Glutamatergic neuron (in vitro differentiated cells): ENCODE results near the gene LAMB4. TPM values are rescaled to one million over a fixed set of nuclear protein-coding genes. Genes with fewer than 3 reads are reported as not detected.

Experiments used
- DNase-seq: peaks from one replicate; pipeline ENCODE4 v3.0.0; 2022
- H3K27ac Mint-ChIP-seq: one replicate; pipeline ENCODE4 v1.8.0; 2020; ENCODE audit warnings: mild to moderate bottlenecking, mixed read lengths, inconsistent platforms; ENCODE audit not compliant: unreplicated experiment
- H3K27me3 Mint-ChIP-seq: one replicate; pipeline ENCODE4 v1.8.0; 2020; ENCODE audit warnings: mild to moderate bottlenecking, moderate library complexity, mixed read lengths, inconsistent platforms; ENCODE audit not compliant: unreplicated experiment
- H3K36me3 Mint-ChIP-seq: one replicate; pipeline ENCODE4 v1.8.0; 2020; ENCODE audit warnings: mild to moderate bottlenecking, mixed read lengths, inconsistent platforms; ENCODE audit not compliant: unreplicated experiment
- H3K4me1 Mint-ChIP-seq: one replicate; pipeline ENCODE4 v1.8.0; 2020; ENCODE audit warnings: mild to moderate bottlenecking, low read depth, mixed read lengths, inconsistent platforms; ENCODE audit not compliant: unreplicated experiment
- H3K4me3 Mint-ChIP-seq: one replicate; pipeline ENCODE4 v1.8.0; 2020; ENCODE audit warnings: mild to moderate bottlenecking, mixed read lengths, inconsistent platforms; ENCODE audit not compliant: unreplicated experiment
- H3K9me3 Mint-ChIP-seq: one replicate; pipeline ENCODE4 v1.8.0; 2020; ENCODE audit warnings: mild to moderate bottlenecking, moderate library complexity, mixed read lengths, inconsistent platforms; ENCODE audit not compliant: unreplicated experiment
- total RNA-seq: library from RNA; stranded (reverse); fragmentation: NEBNext Ultra II Directional; extraction: Animal tissue kit (Norgen Biotek cat#: 25700); gene quantifications from one replicate; pipeline ENCODE4 v1.2.1, GENCODE V29; 2021; ENCODE audit not compliant: unreplicated experiment
- TF ChIP-seq, protein P1 (sequence below): fragments of 200-600 bp; sonication (generic); IDR thresholded peaks from one replicate; pipeline ENCODE4 v1.5.0; 2021; ENCODE audit not compliant: partially characterized antibody, unreplicated experiment

The LAMB4 gene
- total RNA-seq, 1 donor from 2014 or later = not detected

DNA sequence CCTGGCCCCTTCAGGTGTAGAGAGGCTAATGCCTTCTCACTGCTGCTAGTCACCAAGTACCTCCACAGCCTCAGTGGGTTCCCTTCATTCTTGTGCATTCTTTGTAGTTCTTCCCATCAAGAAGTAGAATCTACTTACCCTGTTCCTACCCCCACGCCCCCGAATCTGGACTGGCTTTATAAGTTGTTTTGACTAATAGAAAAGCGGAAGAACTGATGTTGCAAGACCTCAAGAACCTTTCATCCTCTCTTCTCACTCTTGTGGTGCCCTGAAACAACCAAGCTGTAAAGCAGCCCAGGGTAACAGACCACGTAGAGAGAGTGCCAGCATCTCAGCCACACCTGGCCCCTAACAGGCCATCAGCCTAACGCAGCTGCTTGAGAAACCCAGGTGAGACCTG is 104.0 kb downstream of the LAMB4 start:
- Mint-ChIP-seq H3K9me3 (peaks cover 3% of the 10 kb centered on the region), H3K4me1 (no peaks in the 10 kb centered on the region), H3K27me3 (peaks cover 1% of the 10 kb centered on the region), H3K4me3 (no peak overlapping the region), H3K36me3 (peaks cover 4% of the 10 kb centered on the region), H3K27ac (no peak overlapping the region)
- TF ChIP-seq, protein P1, sequence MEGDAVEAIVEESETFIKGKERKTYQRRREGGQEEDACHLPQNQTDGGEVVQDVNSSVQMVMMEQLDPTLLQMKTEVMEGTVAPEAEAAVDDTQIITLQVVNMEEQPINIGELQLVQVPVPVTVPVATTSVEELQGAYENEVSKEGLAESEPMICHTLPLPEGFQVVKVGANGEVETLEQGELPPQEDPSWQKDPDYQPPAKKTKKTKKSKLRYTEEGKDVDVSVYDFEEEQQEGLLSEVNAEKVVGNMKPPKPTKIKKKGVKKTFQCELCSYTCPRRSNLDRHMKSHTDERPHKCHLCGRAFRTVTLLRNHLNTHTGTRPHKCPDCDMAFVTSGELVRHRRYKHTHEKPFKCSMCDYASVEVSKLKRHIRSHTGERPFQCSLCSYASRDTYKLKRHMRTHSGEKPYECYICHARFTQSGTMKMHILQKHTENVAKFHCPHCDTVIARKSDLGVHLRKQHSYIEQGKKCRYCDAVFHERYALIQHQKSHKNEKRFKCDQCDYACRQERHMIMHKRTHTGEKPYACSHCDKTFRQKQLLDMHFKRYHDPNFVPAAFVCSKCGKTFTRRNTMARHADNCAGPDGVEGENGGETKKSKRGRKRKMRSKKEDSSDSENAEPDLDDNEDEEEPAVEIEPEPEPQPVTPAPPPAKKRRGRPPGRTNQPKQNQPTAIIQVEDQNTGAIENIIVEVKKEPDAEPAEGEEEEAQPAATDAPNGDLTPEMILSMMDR = no peak
- no peak for DNase-seq

GRCh38 chr7:108024538-108024937 is 105.6 kb downstream of the LAMB4 start:
- Mint-ChIP-seq H3K36me3 (peaks cover 3% of the 10 kb centered on the region), H3K27ac (no peak overlapping the region), H3K27me3 (peaks cover 1% of the 10 kb centered on the region), H3K4me1 (no peaks in the 10 kb centered on the region), H3K4me3 (no peak overlapping the region), H3K9me3 (peaks cover 7% of the 10 kb centered on the region)
- DNase-seq = no peak
- TF ChIP-seq, protein P1 = no peak

DNA sequence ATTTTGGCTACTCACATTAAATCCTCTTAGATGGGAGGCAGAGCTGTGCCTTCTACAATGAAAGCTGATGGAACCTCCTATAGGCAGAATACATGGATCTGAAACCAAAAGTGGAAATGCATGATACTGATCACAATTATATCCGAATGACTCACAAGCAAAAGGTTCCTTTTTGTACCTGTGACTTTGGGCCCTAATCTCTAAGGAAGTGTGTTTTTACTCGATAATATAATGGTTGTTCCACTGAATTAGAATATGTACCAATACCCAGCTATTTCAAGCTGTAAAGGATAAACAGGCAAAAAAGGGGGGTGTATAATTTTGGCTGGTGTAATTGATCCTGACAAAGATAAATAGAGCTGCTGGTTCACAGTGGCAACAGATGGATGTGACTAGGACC is 109.6 kb downstream of the LAMB4 start:
- no peak for DNase-seq
- Mint-ChIP-seq H3K36me3 (no peaks in the 10 kb centered on the region), H3K27ac (no peak overlapping the region), H3K9me3 (peaks cover 7% of the 10 kb centered on the region), H3K27me3 (peaks cover 1% of the 10 kb centered on the region), H3K4me1 (no peaks in the 10 kb centered on the region), H3K4me3 (no peak overlapping the region)
- TF ChIP-seq, protein P1 = no peak

DNA sequence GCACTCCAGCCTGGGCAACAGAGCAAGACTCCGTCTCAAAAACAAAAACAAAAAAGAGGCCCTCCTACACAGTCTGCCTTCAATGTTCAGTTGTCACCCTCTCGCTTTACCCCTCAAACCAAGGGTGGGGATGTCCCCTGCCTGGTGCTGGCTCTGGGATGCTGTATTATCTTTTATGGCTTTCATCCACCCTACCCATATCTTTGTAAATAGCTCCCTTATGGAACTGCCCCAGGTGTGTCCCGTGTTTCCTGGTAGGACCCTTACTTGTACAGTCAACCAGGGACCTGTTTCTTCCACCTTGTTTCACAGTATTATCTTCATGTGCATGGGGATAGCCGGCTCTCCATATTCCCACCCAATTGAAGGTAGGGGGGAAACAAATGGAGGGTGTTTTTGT is 111.5 kb downstream of the LAMB4 start:
- H3K27ac Mint-ChIP-seq = no peak overlapping the region
- no peaks in the 10 kb centered on the region for H3K36me3 Mint-ChIP-seq
- H3K4me1 Mint-ChIP-seq = no peaks in the 10 kb centered on the region
- TF ChIP-seq, protein P1 = no peak
- peaks cover 7% of the 10 kb centered on the region for H3K9me3 Mint-ChIP-seq
- no peak for DNase-seq
- H3K4me3 Mint-ChIP-seq = no peak overlapping the region
- no peaks in the 10 kb centered on the region for H3K27me3 Mint-ChIP-seq

- H3K27me3 Mint-ChIP-seq = no peaks in the 10 kb centered on the region
- DNase-seq = no peak
- peaks cover 1% of the 10 kb centered on the region for H3K4me1 Mint-ChIP-seq
- no peaks in the 10 kb centered on the region for H3K36me3 Mint-ChIP-seq
- no peak overlapping the region for H3K4me3 Mint-ChIP-seq
- TF ChIP-seq, protein P1 = no peak
- no peak overlapping the region for H3K27ac Mint-ChIP-seq
- H3K9me3 Mint-ChIP-seq = peaks cover 7% of the 10 kb centered on the region
Measured at GRCh38 chr7:108017776-108018151, 112.4 kb downstream of the LAMB4 start.
